ENCODE results near the gene EME2.
A peak's percentile ranks its signal among the peaks of the same experiment; 100 is the strongest.

DNA sequence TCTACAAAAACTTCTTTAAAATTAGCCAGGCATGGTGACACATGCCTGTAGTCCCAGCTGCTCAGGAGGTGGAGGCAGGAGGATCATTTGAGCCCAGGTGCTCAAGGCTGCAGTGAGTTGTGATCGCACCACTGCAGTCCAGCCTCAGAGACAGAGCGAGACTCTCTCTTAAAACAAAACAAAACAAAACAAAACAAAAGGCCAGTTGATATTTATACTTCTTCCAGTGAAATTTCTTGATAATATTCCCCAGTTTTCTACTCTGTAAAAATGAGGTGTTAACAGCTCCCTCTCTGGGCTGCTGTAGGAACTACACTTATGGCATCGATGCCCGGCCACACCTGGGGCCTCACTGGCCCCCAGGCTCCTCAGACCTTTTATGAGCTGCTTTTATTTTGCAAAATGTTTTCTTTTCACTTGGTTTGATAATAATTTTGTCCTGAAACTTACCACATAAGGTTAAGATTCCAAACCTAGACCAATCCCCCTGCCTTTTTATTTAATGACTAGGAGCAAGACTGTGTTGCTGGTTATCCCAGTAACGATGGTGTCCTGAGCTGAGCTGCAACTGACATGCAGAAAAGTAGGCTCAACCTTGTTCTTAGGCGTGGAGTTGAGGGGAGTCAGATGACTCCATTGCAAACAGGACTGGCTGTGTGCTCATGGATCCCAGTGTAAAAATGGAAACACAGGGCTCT lies 49.0 kb upstream of the EME2 start:
- TF ChIP-seq, protein P1, sequence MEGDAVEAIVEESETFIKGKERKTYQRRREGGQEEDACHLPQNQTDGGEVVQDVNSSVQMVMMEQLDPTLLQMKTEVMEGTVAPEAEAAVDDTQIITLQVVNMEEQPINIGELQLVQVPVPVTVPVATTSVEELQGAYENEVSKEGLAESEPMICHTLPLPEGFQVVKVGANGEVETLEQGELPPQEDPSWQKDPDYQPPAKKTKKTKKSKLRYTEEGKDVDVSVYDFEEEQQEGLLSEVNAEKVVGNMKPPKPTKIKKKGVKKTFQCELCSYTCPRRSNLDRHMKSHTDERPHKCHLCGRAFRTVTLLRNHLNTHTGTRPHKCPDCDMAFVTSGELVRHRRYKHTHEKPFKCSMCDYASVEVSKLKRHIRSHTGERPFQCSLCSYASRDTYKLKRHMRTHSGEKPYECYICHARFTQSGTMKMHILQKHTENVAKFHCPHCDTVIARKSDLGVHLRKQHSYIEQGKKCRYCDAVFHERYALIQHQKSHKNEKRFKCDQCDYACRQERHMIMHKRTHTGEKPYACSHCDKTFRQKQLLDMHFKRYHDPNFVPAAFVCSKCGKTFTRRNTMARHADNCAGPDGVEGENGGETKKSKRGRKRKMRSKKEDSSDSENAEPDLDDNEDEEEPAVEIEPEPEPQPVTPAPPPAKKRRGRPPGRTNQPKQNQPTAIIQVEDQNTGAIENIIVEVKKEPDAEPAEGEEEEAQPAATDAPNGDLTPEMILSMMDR (IDR thresholded peaks at IDR 0.05) = peak; percentile 62 to 83 (median 63)
- no peak for TF ChIP-seq POLR2A (IDR thresholded peaks at IDR 0.05; ENCODE audit: low read depth)
